IMR-90 (cell line): ENCODE results near the gene SMAP1. TPM values are rescaled to one million over a fixed set of nuclear protein-coding genes. Genes with fewer than 3 reads are reported as not detected.

Experiments used
- ATAC-seq: fragments of 200-7000 bp; cut with Tn5 transposase; 2 replicates; pipeline ENCODE4 v1.9.1; 2020; ENCODE audit warnings: low read depth, mild to moderate bottlenecking, moderate library complexity
- BruUV-seq: library from RNA; stranded (reverse); fragments of 400-500 nt; replicated peaks from 2 replicates; lab custom pipeline; 2021; lab: Mats Ljungman, UMichigan
- CTCF ChIA-PET: fragments of 300-600 bp; formaldehyde crosslinking; extraction: SDS; loops from one replicate; lab custom pipeline; 2021; ENCODE audit warnings: antibody characterized with exemption; lab: Yijun Ruan, JAX
- POLR2A ChIA-PET: fragments of 300-600 bp; sonication (Branson Sonifier 250); formaldehyde crosslinking; loops from one replicate; lab custom pipeline; 2022; ENCODE audit warnings: antibody characterized with exemption; ENCODE audit not compliant: unreplicated experiment; lab: Charles Lee
- DNase-seq: peaks from one replicate; pipeline ENCODE4 v3.0.0; 2013
- H2AFZ ChIP-seq: replicated peaks from 2 replicates; pipeline ENCODE3; 2013; ENCODE audit warnings: low read length, mild to moderate bottlenecking; ENCODE audit not compliant: poor library complexity
- H2AK5ac ChIP-seq: 2 replicates; pipeline ENCODE4 v1.6.1; 2013; ENCODE audit warnings: low read depth, low read length, inconsistent platforms
- H2AK9ac ChIP-seq: replicated peaks from 2 replicates; pipeline ENCODE3; 2013; ENCODE audit warnings: mild to moderate bottlenecking, low read depth, low read length, moderate library complexity; ENCODE audit not compliant: poor library complexity
- H2BK120ac ChIP-seq: 2 replicates; pipeline ENCODE4 v1.6.1; 2013; ENCODE audit warnings: low read depth, low read length, inconsistent platforms
- H2BK15ac ChIP-seq: 3 replicates; pipeline ENCODE4 v1.6.1; 2013; ENCODE audit warnings: low read depth, low read length, inconsistent platforms
- H2BK20ac ChIP-seq: 2 replicates; pipeline ENCODE4 v1.6.1; 2013; ENCODE audit warnings: low read depth, mild to moderate bottlenecking, inconsistent platforms, low read length, moderate library complexity
- H2BK5ac ChIP-seq: 2 replicates; pipeline ENCODE4 v1.6.1; 2013; ENCODE audit warnings: mild to moderate bottlenecking, low read depth, low read length, inconsistent platforms; ENCODE audit not compliant: poor library complexity, severe bottlenecking
- H3K14ac ChIP-seq: replicated peaks from 2 replicates; pipeline ENCODE4 v1.6.1; 2013; ENCODE audit warnings: low read depth, low read length, inconsistent platforms
- H3K18ac ChIP-seq: 2 replicates; pipeline ENCODE4 v1.6.1; 2013; ENCODE audit warnings: low read depth, low read length, control low read depth
- H3K23ac ChIP-seq: 2 replicates; pipeline ENCODE4 v1.6.1; 2013; ENCODE audit warnings: low read depth, low read length, inconsistent platforms
- H3K27ac ChIP-seq: 2 replicates; pipeline ENCODE4 v1.5.1; 2013; ENCODE audit warnings: mild to moderate bottlenecking, control low read depth, low read length; ENCODE audit not compliant: insufficient read depth
- H3K27me3 ChIP-seq: 2 replicates; pipeline ENCODE4 v1.6.1; 2013; ENCODE audit warnings: low read length; ENCODE audit not compliant: control insufficient read depth, insufficient read depth
- H3K36me3 ChIP-seq: 2 replicates; pipeline ENCODE4 v1.6.1; 2013; ENCODE audit warnings: low read length, mixed read lengths; ENCODE audit not compliant: control insufficient read depth, insufficient read depth
- H3K4ac ChIP-seq: 2 replicates; pipeline ENCODE4 v1.6.1; 2013; ENCODE audit warnings: low read depth, low read length, inconsistent platforms
- H3K4me1 ChIP-seq: 2 replicates; pipeline ENCODE4 v1.6.1; 2013; ENCODE audit warnings: low read length, mixed read lengths; ENCODE audit not compliant: control insufficient read depth, insufficient read depth
- H3K4me2 ChIP-seq: 2 replicates; pipeline ENCODE4 v1.6.1; 2013; ENCODE audit warnings: low read depth, mild to moderate bottlenecking, control low read depth, low read length, moderate library complexity
- H3K4me3 ChIP-seq: 2 replicates; pipeline ENCODE4 v1.5.1; 2013; ENCODE audit warnings: low read depth, mild to moderate bottlenecking, control low read depth, low read length, moderate library complexity; ENCODE audit not compliant: insufficient read depth
- H3K56ac ChIP-seq: 2 replicates; pipeline ENCODE4 v1.6.1; 2013; ENCODE audit warnings: low read length, inconsistent platforms; ENCODE audit not compliant: insufficient read depth; ENCODE audit errors: extremely low read depth
- H3K79me1 ChIP-seq, 2 experiments: 2 replicates each; pipeline ENCODE4 v1.6.1; 2013; ENCODE audit warnings: low read length in 2 of 2, inconsistent platforms in 1 of 2, low read depth in 1 of 2
- H3K9ac ChIP-seq: 2 replicates; pipeline ENCODE4 v1.6.1; 2013; ENCODE audit warnings: low read depth, low read length, control low read depth
- H3K9me1 ChIP-seq: 2 replicates; pipeline ENCODE4 v1.6.1; 2013; ENCODE audit warnings: low read length, inconsistent platforms; ENCODE audit not compliant: insufficient read depth
- H3K9me3 ChIP-seq: 2 replicates; pipeline ENCODE4 v1.6.1; 2013; ENCODE audit warnings: low read length; ENCODE audit not compliant: control insufficient read depth, insufficient read depth
- H4K20me1 ChIP-seq: 2 replicates; pipeline ENCODE4 v1.6.1; 2013; ENCODE audit warnings: low read length, inconsistent platforms; ENCODE audit not compliant: insufficient read depth
- H4K5ac ChIP-seq: 2 replicates; pipeline ENCODE4 v1.6.1; 2013; ENCODE audit warnings: mild to moderate bottlenecking, low read depth, low read length, control low read depth
- H4K8ac ChIP-seq, 2 experiments: 2 replicates each; pipeline ENCODE4 v1.6.1; 2013; ENCODE audit warnings: low read depth in 2 of 2, low read length in 2 of 2, control low read depth in 1 of 2, inconsistent platforms in 1 of 2
- H4K91ac ChIP-seq: 2 replicates; pipeline ENCODE4 v1.6.1; 2013; ENCODE audit warnings: low read depth, low read length, inconsistent platforms; ENCODE audit not compliant: insufficient read depth
- CEBPB ChIP-seq: IDR thresholded peaks from 2 replicates; pipeline ENCODE4 v1.6.1; 2012; ENCODE audit warnings: low read depth, low read length, improper control_type of control experiment
- RAD21 ChIP-seq: IDR thresholded peaks from 2 replicates; pipeline ENCODE4 v1.6.1; 2012; ENCODE audit warnings: low read length, improper control_type of control experiment
- RCOR1 ChIP-seq: IDR thresholded peaks from 2 replicates; pipeline ENCODE4 v1.6.1; 2012; ENCODE audit warnings: mild to moderate bottlenecking, low read length, improper control_type of control experiment; ENCODE audit not compliant: insufficient replicate concordance
- RFX5 ChIP-seq: IDR thresholded peaks from 2 replicates; pipeline ENCODE4 v1.8.0; 2012; ENCODE audit warnings: low read depth, mild to moderate bottlenecking, low read length, moderate library complexity
- WGBS, 2 experiments: methylation state at CpG; one replicate each; pipeline versions ENCODE4 v1.1.5 to v1.1.7; 2013; ENCODE audit warnings: missing lambda C conversion rate in 2 of 2; ENCODE audit not compliant: insufficient read length in 1 of 2; ENCODE audit errors: extremely low coverage in 2 of 2; 5-methylcytosine and 5-hydroxymethylcytosine counted together
- dilution Hi-C: fragments of 300-500 bp; cut with HindIII; formaldehyde crosslinking; loops from one replicate; pipeline ENCODE4 v1.14.3; 2018; ENCODE audit warnings: low sequenced_read_pairs; ENCODE audit not compliant: unreplicated experiment
- in situ Hi-C: fragments of 300-500 bp; cut with MboI; formaldehyde crosslinking; loops from 3 replicates; pipeline ENCODE4 v1.14.3; 2019; ENCODE audit warnings: low sequenced_read_pairs, inconsistent platforms, mixed read lengths
- intact Hi-C: fragments of 100-400 bp; cut with micrococcal nuclease; formaldehyde crosslinking; loops from 2 replicates; pipeline ENCODE4 v1.10.0; 2022
- polyA plus RNA-seq, 3 experiments: library from polyadenylated mRNA; depleted of rRNA; stranded (reverse); fragments of >200 nt; gene quantifications; 2 replicates each; pipeline ENCODE4 v1.2.3, GENCODE V29; 2012; ENCODE audit warnings: low replicate concordance in 1 of 3
- total RNA-seq: library from RNA; depleted of rRNA; stranded (reverse); fragments of >200 nt; gene quantifications from 2 replicates; pipeline ENCODE4 v1.2.3, GENCODE V29; 2012
- TF ChIP-seq, protein P1 (sequence below): conservative IDR thresholded peaks from 2 replicates; pipeline ENCODE4 v1.5.1; 2012; ENCODE audit warnings: mild to moderate bottlenecking, low read depth, low read length, improper control_type of control experiment
- TF ChIP-seq, protein P2 (sequence below): fragments of 150-350 bp; IDR thresholded peaks from 2 replicates; pipeline ENCODE4 v1.6.1; 2017; ENCODE audit warnings: mild to moderate bottlenecking, antibody characterized with exemption, low read length, low read depth
- TF ChIP-seq, protein P3 (sequence below): fragments of 150-350 bp; IDR thresholded peaks from 2 replicates; pipeline ENCODE4 v1.6.1; 2016; ENCODE audit warnings: low read depth, mild to moderate bottlenecking, low read length, moderate library complexity, borderline replicate concordance

SMAP1 gene
- total and polyA plus RNA-seq, 2 of the 4 experiments (the other 2 are of a cell fraction): 14.8 to 16.7 TPM

DNA sequence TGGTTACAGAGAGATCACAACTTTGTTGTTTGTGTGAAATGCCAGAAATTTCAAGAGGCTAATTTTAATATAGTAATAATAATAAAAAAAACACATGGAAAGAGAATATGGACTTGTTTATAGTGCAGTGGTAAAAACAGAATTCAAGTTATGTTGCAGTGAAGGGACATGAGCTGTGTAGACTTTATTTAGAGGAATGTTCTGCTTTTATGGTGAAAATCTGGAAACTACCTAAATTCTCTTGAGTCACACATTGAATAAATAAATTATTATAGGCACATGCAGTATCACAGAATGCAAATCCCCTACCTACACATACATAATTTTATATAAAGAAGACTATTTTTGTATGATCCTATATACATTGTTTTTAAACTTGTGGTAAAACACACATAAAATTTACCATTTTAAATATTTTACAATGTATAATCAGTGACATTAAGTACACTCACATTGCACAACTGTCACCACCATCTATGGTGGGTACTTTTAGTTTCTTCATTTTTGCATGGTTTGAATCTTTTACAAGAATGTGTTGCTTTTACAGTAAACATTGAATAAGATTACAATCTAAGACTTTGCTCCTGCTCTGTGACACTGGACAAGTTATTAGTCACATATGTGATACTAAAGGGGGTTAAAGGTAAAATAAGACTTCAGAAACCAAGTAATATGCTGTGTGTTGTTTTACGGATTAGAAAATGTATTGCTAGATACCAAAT is 181.8 kb downstream of the SMAP1 start:
- H4K20me1 ChIP-seq: no peaks in the 10 kb centered on the region; the same call in 1 of the 2 replicates
- H3K18ac ChIP-seq: peak overlapping the region; percentile 69; the same call in 1 of the 2 replicates
- peak; percentile 86 for ATAC-seq
- no peak overlapping the region for H2BK15ac ChIP-seq
- no peaks in the 10 kb centered on the region for H3K9me3 ChIP-seq
- no peak for TF ChIP-seq RAD21
- TF ChIP-seq, protein P1, sequence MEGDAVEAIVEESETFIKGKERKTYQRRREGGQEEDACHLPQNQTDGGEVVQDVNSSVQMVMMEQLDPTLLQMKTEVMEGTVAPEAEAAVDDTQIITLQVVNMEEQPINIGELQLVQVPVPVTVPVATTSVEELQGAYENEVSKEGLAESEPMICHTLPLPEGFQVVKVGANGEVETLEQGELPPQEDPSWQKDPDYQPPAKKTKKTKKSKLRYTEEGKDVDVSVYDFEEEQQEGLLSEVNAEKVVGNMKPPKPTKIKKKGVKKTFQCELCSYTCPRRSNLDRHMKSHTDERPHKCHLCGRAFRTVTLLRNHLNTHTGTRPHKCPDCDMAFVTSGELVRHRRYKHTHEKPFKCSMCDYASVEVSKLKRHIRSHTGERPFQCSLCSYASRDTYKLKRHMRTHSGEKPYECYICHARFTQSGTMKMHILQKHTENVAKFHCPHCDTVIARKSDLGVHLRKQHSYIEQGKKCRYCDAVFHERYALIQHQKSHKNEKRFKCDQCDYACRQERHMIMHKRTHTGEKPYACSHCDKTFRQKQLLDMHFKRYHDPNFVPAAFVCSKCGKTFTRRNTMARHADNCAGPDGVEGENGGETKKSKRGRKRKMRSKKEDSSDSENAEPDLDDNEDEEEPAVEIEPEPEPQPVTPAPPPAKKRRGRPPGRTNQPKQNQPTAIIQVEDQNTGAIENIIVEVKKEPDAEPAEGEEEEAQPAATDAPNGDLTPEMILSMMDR: no peak
- TF ChIP-seq, protein P2, sequence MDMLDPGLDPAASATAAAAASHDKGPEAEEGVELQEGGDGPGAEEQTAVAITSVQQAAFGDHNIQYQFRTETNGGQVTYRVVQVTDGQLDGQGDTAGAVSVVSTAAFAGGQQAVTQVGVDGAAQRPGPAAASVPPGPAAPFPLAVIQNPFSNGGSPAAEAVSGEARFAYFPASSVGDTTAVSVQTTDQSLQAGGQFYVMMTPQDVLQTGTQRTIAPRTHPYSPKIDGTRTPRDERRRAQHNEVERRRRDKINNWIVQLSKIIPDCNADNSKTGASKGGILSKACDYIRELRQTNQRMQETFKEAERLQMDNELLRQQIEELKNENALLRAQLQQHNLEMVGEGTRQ: no peak
- no peak for TF ChIP-seq RCOR1
- TF ChIP-seq, protein P3, sequence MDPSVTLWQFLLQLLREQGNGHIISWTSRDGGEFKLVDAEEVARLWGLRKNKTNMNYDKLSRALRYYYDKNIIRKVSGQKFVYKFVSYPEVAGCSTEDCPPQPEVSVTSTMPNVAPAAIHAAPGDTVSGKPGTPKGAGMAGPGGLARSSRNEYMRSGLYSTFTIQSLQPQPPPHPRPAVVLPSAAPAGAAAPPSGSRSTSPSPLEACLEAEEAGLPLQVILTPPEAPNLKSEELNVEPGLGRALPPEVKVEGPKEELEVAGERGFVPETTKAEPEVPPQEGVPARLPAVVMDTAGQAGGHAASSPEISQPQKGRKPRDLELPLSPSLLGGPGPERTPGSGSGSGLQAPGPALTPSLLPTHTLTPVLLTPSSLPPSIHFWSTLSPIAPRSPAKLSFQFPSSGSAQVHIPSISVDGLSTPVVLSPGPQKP: no peak
- TF ChIP-seq RFX5: no peak
- TF ChIP-seq CEBPB: peak; percentile 61; the same call in 1 of the 2 replicates
- no peak overlapping the region for H3K9ac ChIP-seq
- no peak overlapping the region for H3K56ac ChIP-seq
- H2AK9ac ChIP-seq: no peak overlapping the region
- peak; percentile 85 for DNase-seq
- WGBS, 2 experiments: 100% methylated on average over 1 of the region's 1 CpG; no CpG with 5 or more reads in 1 of the 2 experiments
- H3K4me2 ChIP-seq: no peak overlapping the region
- H4K5ac ChIP-seq: no peak overlapping the region; the same call in 1 of the 2 replicates
- no peak overlapping the region for H3K23ac ChIP-seq
- no peak overlapping the region for H3K4me3 ChIP-seq
- no peak overlapping the region for H2BK120ac ChIP-seq
- no peak overlapping the region for H2AFZ ChIP-seq
- H3K27ac ChIP-seq: no peak overlapping the region
- intact Hi-C loops: no loop called here
- no peaks in the 10 kb centered on the region for H3K27me3 ChIP-seq
- no peaks in the 10 kb centered on the region for H3K79me1 ChIP-seq
- H2AK5ac ChIP-seq: no peak overlapping the region
- H3K36me3 ChIP-seq: peaks cover 1% of the 10 kb centered on the region; the same call in 1 of the 2 replicates
- H3K14ac ChIP-seq: no peak overlapping the region
- ChIA-PET POLR2A (no interaction called here), CTCF (interaction anchor here (1.0 kb wide), 1 partner anchor 12 kb away, joined by 3 read pairs; no protein-coding TSS in a partner anchor)
- no TSS peak for BruUV-seq
- peak overlapping the region; percentile 54 for H2BK5ac ChIP-seq
- H3K9me1 ChIP-seq: no peaks in the 10 kb centered on the region
- no peak overlapping the region for H4K91ac ChIP-seq
- H3K4ac ChIP-seq: no peak overlapping the region
- in situ Hi-C loops: no loop called here
- no peak overlapping the region for H2BK20ac ChIP-seq
- no peak overlapping the region for H4K8ac ChIP-seq
- H3K4me1 ChIP-seq: peaks cover 4% of the 10 kb centered on the region; the same call in 1 of the 2 replicates
- dilution Hi-C loops: no loop called here
